GM23338 (cell line): ENCODE results near the gene CACNA1B.

Source experiments
- EZH2 ChIP-seq: fragments of 200-600 bp; sonication (generic); IDR thresholded peaks from one replicate; pipeline ENCODE4 v1.8.0; 2017; ENCODE audit warnings: antibody characterized with exemption, mild to moderate bottlenecking, low read depth; ENCODE audit not compliant: unreplicated experiment
- EZH2phosphoT487 ChIP-seq: fragments of 200-600 bp; sonication (generic); IDR thresholded peaks from one replicate; pipeline ENCODE4 v1.8.1; 2018; ENCODE audit warnings: antibody characterized with exemption; ENCODE audit not compliant: unreplicated experiment
- JUNB ChIP-seq: IDR thresholded peaks from one replicate; pipeline ENCODE4 v1.6.1; 2016; ENCODE audit warnings: antibody characterized with exemption; ENCODE audit not compliant: unreplicated experiment
- POLR2AphosphoS5 ChIP-seq: IDR thresholded peaks from 2 replicates; pipeline ENCODE4 v1.6.1; 2016; ENCODE audit warnings: antibody characterized with exemption, low read depth
- ZNF331 ChIP-seq: fragments of 250-450 bp; sonication (Bioruptor Pico); IDR thresholded peaks from 2 replicates; pipeline ENCODE4 v1.5.0; 2020; ENCODE audit warnings: low read depth, mild to moderate bottlenecking, moderate library complexity
- TF ChIP-seq, protein P1 (sequence below), 2 experiments: fragments of 200-600 bp in 1 of 2; sonication (generic) in 1 of 2; conservative IDR thresholded peaks; 2 replicates each; pipeline versions ENCODE4 v1.5.1 to v1.6.1; 2016 to 2017; ENCODE audit warnings: antibody characterized with exemption in 2 of 2, low read depth in 2 of 2, mild to moderate bottlenecking in 2 of 2, moderate library complexity in 1 of 2
- TF ChIP-seq, protein P2 (sequence below): IDR thresholded peaks from one replicate; pipeline ENCODE4 v1.6.1; 2018; ENCODE audit warnings: antibody characterized with exemption; ENCODE audit not compliant: unreplicated experiment

DNA sequence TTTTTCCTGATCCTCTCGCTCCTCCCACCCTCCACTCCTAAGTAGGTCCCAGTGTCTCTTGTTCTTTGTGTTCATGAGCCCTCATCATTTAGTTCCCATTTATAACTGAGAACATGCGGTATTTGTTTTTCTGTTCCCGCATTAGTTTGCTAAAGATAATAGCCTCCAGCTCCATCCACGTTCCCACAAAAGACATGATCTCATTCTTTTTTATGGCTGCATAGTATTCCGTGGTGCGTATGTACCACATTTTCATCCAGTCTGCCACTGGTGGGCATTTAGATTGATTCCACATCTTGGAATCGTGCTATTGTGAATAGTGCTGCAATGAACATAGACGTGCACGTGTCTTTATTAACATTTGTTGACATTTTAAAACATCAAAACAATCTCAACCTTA is 34.2 kb upstream of the CACNA1B start:
- TF ChIP-seq, protein P1, sequence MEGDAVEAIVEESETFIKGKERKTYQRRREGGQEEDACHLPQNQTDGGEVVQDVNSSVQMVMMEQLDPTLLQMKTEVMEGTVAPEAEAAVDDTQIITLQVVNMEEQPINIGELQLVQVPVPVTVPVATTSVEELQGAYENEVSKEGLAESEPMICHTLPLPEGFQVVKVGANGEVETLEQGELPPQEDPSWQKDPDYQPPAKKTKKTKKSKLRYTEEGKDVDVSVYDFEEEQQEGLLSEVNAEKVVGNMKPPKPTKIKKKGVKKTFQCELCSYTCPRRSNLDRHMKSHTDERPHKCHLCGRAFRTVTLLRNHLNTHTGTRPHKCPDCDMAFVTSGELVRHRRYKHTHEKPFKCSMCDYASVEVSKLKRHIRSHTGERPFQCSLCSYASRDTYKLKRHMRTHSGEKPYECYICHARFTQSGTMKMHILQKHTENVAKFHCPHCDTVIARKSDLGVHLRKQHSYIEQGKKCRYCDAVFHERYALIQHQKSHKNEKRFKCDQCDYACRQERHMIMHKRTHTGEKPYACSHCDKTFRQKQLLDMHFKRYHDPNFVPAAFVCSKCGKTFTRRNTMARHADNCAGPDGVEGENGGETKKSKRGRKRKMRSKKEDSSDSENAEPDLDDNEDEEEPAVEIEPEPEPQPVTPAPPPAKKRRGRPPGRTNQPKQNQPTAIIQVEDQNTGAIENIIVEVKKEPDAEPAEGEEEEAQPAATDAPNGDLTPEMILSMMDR (conservative IDR thresholded peaks at IDR 0.05; ENCODE audit: low read depth in 2 of 2): no peak
- TF ChIP-seq EZH2phosphoT487 (no peak), ZNF331 (CRISPR knock-in tag) (no peak), EZH2 (no peak), POLR2AphosphoS5 (no peak), JUNB (no peak)
- TF ChIP-seq, protein P2, sequence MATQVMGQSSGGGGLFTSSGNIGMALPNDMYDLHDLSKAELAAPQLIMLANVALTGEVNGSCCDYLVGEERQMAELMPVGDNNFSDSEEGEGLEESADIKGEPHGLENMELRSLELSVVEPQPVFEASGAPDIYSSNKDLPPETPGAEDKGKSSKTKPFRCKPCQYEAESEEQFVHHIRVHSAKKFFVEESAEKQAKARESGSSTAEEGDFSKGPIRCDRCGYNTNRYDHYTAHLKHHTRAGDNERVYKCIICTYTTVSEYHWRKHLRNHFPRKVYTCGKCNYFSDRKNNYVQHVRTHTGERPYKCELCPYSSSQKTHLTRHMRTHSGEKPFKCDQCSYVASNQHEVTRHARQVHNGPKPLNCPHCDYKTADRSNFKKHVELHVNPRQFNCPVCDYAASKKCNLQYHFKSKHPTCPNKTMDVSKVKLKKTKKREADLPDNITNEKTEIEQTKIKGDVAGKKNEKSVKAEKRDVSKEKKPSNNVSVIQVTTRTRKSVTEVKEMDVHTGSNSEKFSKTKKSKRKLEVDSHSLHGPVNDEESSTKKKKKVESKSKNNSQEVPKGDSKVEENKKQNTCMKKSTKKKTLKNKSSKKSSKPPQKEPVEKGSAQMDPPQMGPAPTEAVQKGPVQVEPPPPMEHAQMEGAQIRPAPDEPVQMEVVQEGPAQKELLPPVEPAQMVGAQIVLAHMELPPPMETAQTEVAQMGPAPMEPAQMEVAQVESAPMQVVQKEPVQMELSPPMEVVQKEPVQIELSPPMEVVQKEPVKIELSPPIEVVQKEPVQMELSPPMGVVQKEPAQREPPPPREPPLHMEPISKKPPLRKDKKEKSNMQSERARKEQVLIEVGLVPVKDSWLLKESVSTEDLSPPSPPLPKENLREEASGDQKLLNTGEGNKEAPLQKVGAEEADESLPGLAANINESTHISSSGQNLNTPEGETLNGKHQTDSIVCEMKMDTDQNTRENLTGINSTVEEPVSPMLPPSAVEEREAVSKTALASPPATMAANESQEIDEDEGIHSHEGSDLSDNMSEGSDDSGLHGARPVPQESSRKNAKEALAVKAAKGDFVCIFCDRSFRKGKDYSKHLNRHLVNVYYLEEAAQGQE: no peak
